HEK293 (cell line): Measurements from ENCODE around the gene ZSCAN1.

Experiments
- CTCF ChIA-PET: fragments of 350-600 bp; formaldehyde crosslinking; extraction: SDS; loops from one replicate; lab custom pipeline; 2021; ENCODE audit warnings: antibody characterized with exemption; lab: Yijun Ruan, JAX
- POLR2A ChIA-PET: fragments of 300-600 bp; formaldehyde crosslinking; extraction: SDS; loops from one replicate; lab custom pipeline; 2020; ENCODE audit warnings: antibody characterized with exemption, inconsistent platforms; lab: Yijun Ruan, JAX
- H3K27ac ChIP-seq: fragments of 200-500 bp; sonication (Bioruptor generic); 2 replicates; pipeline ENCODE4 v1.5.1; 2014; ENCODE audit warnings: low read depth, low read length, control low read depth, inconsistent platforms; ENCODE audit errors: extremely low read depth
- H3K36me3 ChIP-seq, 2 experiments: fragments of 200-500 bp in 1 of 2; sonication (Bioruptor generic) in 1 of 2; 1 replicate in 1 of 2; 2 replicates in 1 of 2; pipeline ENCODE4 v1.5.1; 2014 to 2017; ENCODE audit warnings: inconsistent platforms in 2 of 2, low read length in 2 of 2; ENCODE audit not compliant: control insufficient read depth in 2 of 2, insufficient read depth in 1 of 2
- H3K4me1 ChIP-seq: fragments of 200-500 bp; sonication (Bioruptor generic); 2 replicates; pipeline ENCODE4 v1.5.1; 2014; ENCODE audit warnings: mild to moderate bottlenecking, low read length, inconsistent platforms; ENCODE audit not compliant: control insufficient read depth, insufficient read depth
- H3K4me3 ChIP-seq: 2 replicates; pipeline ENCODE4 v1.5.1; 2011; ENCODE audit warnings: low read depth, mild to moderate bottlenecking, control low read depth, low read length, moderate library complexity
- H3K9me3 ChIP-seq: fragments of 200-500 bp; sonication (Bioruptor generic); 2 replicates; pipeline ENCODE4 v1.5.1; 2014; ENCODE audit warnings: low read depth, low read length, inconsistent platforms; ENCODE audit not compliant: control insufficient read depth, insufficient read depth
- CTCF ChIP-seq: fragments of 450-650 bp; formaldehyde crosslinking; IDR thresholded peaks from 2 replicates; pipeline ENCODE4 v1.5.1; 2016; ENCODE audit warnings: missing biosample characterization, missing genetic modification characterization
- HIC1 ChIP-seq: fragments of 450-650 bp; formaldehyde crosslinking; IDR thresholded peaks from 2 replicates; pipeline ENCODE4 v1.5.1; 2016; ENCODE audit warnings: missing biosample characterization, missing genetic modification characterization
- KLF8 ChIP-seq: fragments of 450-650 bp; formaldehyde crosslinking; IDR thresholded peaks from 2 replicates; pipeline ENCODE4 v1.5.1; 2016; ENCODE audit warnings: missing biosample characterization, missing genetic modification characterization
- MYNN ChIP-seq: fragments of 450-650 bp; formaldehyde crosslinking; IDR thresholded peaks from 2 replicates; pipeline ENCODE4 v1.5.1; 2016; ENCODE audit warnings: missing biosample characterization, missing genetic modification characterization, borderline replicate concordance
- SCRT2 ChIP-seq: fragments of 450-650 bp; formaldehyde crosslinking; IDR thresholded peaks from 2 replicates; pipeline ENCODE4 v1.5.1; 2016; ENCODE audit warnings: missing biosample characterization, missing genetic modification characterization
- SP3 ChIP-seq: fragments of 450-650 bp; formaldehyde crosslinking; IDR thresholded peaks from 2 replicates; pipeline ENCODE4 v1.5.1; 2016; ENCODE audit warnings: missing biosample characterization, missing genetic modification characterization
- TRIM28 ChIP-seq: IDR thresholded peaks from 2 replicates; pipeline ENCODE4 v1.6.1; 2011; ENCODE audit warnings: low read length, control low read depth, borderline replicate concordance
- TSHZ1 ChIP-seq: fragments of 450-650 bp; formaldehyde crosslinking; IDR thresholded peaks from 2 replicates; pipeline ENCODE4 v1.5.1; 2016; ENCODE audit warnings: missing biosample characterization, missing genetic modification characterization, borderline replicate concordance
- ZBTB6 ChIP-seq: fragments of 450-650 bp; formaldehyde crosslinking; IDR thresholded peaks from 2 replicates; pipeline ENCODE4 v1.5.1; 2017; ENCODE audit warnings: missing biosample characterization, missing genetic modification characterization
- ZBTB7A ChIP-seq: fragments of 450-650 bp; formaldehyde crosslinking; IDR thresholded peaks from 2 replicates; pipeline ENCODE4 v1.5.1; 2016; ENCODE audit warnings: low read depth, missing biosample characterization, missing genetic modification characterization
- ZFHX2 ChIP-seq: fragments of 450-650 bp; formaldehyde crosslinking; conservative IDR thresholded peaks from 2 replicates; pipeline ENCODE4 v1.5.1; 2016; ENCODE audit warnings: missing biosample characterization, missing genetic modification characterization
- ZFP69B ChIP-seq: fragments of 450-650 bp; formaldehyde crosslinking; IDR thresholded peaks from 2 replicates; pipeline ENCODE4 v1.5.1; 2016; ENCODE audit warnings: missing biosample characterization, missing genetic modification characterization
- ZNF121 ChIP-seq: fragments of 450-650 bp; formaldehyde crosslinking; IDR thresholded peaks from 2 replicates; pipeline ENCODE4 v1.5.1; 2016; ENCODE audit warnings: missing biosample characterization, missing genetic modification characterization
- ZNF18 ChIP-seq: fragments of 450-650 bp; formaldehyde crosslinking; IDR thresholded peaks from 2 replicates; pipeline ENCODE4 v1.5.1; 2016; ENCODE audit warnings: missing biosample characterization, missing genetic modification characterization
- ZNF184 ChIP-seq: fragments of 450-650 bp; IDR thresholded peaks from 2 replicates; pipeline ENCODE4 v1.5.1; 2018; ENCODE audit warnings: missing biosample characterization, mild to moderate bottlenecking, missing genetic modification characterization
- ZNF223 ChIP-seq: fragments of 450-650 bp; formaldehyde crosslinking; IDR thresholded peaks from 2 replicates; pipeline ENCODE4 v1.5.1; 2016; ENCODE audit warnings: missing biosample characterization, missing genetic modification characterization
- ZNF266 ChIP-seq: fragments of 450-650 bp; formaldehyde crosslinking; IDR thresholded peaks from 2 replicates; pipeline ENCODE4 v1.5.1; 2016; ENCODE audit warnings: missing biosample characterization, missing genetic modification characterization, low read depth
- ZNF423 ChIP-seq: fragments of 450-650 bp; formaldehyde crosslinking; IDR thresholded peaks from 2 replicates; pipeline ENCODE4 v1.5.1; 2016; ENCODE audit warnings: missing biosample characterization, missing genetic modification characterization
- ZNF501 ChIP-seq: fragments of 450-650 bp; formaldehyde crosslinking; IDR thresholded peaks from 2 replicates; pipeline ENCODE4 v1.5.1; 2016; ENCODE audit warnings: missing biosample characterization, missing genetic modification characterization
- ZNF530 ChIP-seq: fragments of 450-650 bp; formaldehyde crosslinking; IDR thresholded peaks from 2 replicates; pipeline ENCODE4 v1.5.1; 2016; ENCODE audit warnings: low read depth, missing biosample characterization, missing genetic modification characterization
- ZNF548 ChIP-seq: fragments of 450-650 bp; formaldehyde crosslinking; IDR thresholded peaks from 2 replicates; pipeline ENCODE4 v1.5.1; 2016; ENCODE audit warnings: missing biosample characterization, missing genetic modification characterization
- ZNF600 ChIP-seq: fragments of 450-650 bp; formaldehyde crosslinking; IDR thresholded peaks from 2 replicates; pipeline ENCODE4 v1.5.1; 2016; ENCODE audit warnings: missing biosample characterization, missing genetic modification characterization
- ZNF654 ChIP-seq: fragments of 450-650 bp; formaldehyde crosslinking; IDR thresholded peaks from 2 replicates; pipeline ENCODE4 v1.5.1; 2016; ENCODE audit warnings: low read depth, missing biosample characterization, missing genetic modification characterization
- ZNF670 ChIP-seq: fragments of 450-650 bp; formaldehyde crosslinking; IDR thresholded peaks from 2 replicates; pipeline ENCODE4 v1.5.1; 2016; ENCODE audit warnings: missing biosample characterization, missing genetic modification characterization, low read depth

ZSCAN1 gene

GRCh38 chr19:58056861-58057260 lies 23.0 kb downstream of the ZSCAN1 start:
- H3K4me3 ChIP-seq = no peak overlapping the region
- TF ChIP-seq ZNF223 (no peak), ZNF423 (tag by site-specific recombination) (no peak), ZNF184 (tag by site-specific recombination) (no peak), ZNF548 (tag by site-specific recombination) (no peak), TRIM28 (no peak), ZNF654 (tag by site-specific recombination) (no peak), ZBTB7A (no peak), ZNF266 (tag by site-specific recombination) (no peak), ZBTB6 (tag by site-specific recombination) (no peak), SCRT2 (tag by site-specific recombination) (no peak), ZNF600 (tag by site-specific recombination) (no peak), ZNF501 (tag by site-specific recombination) (no peak), CTCF (tag by site-specific recombination) (no peak), ZNF670 (tag by site-specific recombination) (no peak), MYNN (tag by site-specific recombination) (no peak)
- no peaks in the 10 kb centered on the region for H3K36me3 ChIP-seq
- no peak overlapping the region for H3K27ac ChIP-seq
- no peaks in the 10 kb centered on the region for H3K4me1 ChIP-seq
- ChIA-PET CTCF (interaction anchor here (0.6 kb wide), 1 partner anchor 1933 kb away, joined by 4 read pairs; no protein-coding TSS in a partner anchor), POLR2A (no interaction called here)
- no peaks in the 10 kb centered on the region; the same call in 1 of the 2 replicates for H3K9me3 ChIP-seq

- ChIA-PET POLR2A (interaction anchor here (0.6 to 2.3 kb wide), 2 partner anchors 56 to 70 kb away, joined by 3 to 12 read pairs; partner anchors contain the start of gene ZNF606), CTCF (no interaction called here)
- no peaks in the 10 kb centered on the region for H3K4me1 ChIP-seq
- no peaks in the 10 kb centered on the region for H3K9me3 ChIP-seq
- no peak overlapping the region for H3K27ac ChIP-seq
- H3K36me3 ChIP-seq = no peaks in the 10 kb centered on the region
- H3K4me3 ChIP-seq = no peak overlapping the region
- TF ChIP-seq ZNF18 (tag by site-specific recombination) (no peak), CTCF (tag by site-specific recombination) (no peak), ZFP69B (tag by site-specific recombination) (no peak), TSHZ1 (no peak), HIC1 (no peak), ZNF530 (tag by site-specific recombination) (no peak), ZNF121 (tag by site-specific recombination) (no peak), KLF8 (no peak), ZFHX2 (tag by site-specific recombination) (no peak), SP3 (tag by site-specific recombination) (no peak)
Measured at GRCh38 chr19:58058467-58058866, 24.6 kb downstream of the ZSCAN1 start.
